Central memory CD8-positive, alpha-beta T cell (primary cell): Measurements from ENCODE around the gene RHBG.
A peak's percentile ranks its signal among the peaks of the same experiment; 100 is the strongest.
"Not testable (repeated sequence)": the region's sequence is repeated elsewhere in the genome, so short reads cannot be mapped to it uniquely, and the experiment has no call there.

Experiments used
- ATAC-seq: fragments of 150-1000 bp; cut with Tn5 transposase; replicated peaks from 2 replicates; pipeline ENCODE4 v1.10.0; 2022; ENCODE audit warnings: mild to moderate bottlenecking, moderate FRiP score, moderate number of reproducible peaks; ENCODE audit not compliant: poor library complexity, severe bottlenecking; ENCODE audit errors: extremely low read depth
- DNase-seq, 2 donors: peaks; one replicate each; pipeline ENCODE4 v3.0.0; 2021; ENCODE audit warnings: low spot score in 2 of 2
- H3K27ac Mint-ChIP-seq: one replicate; pipeline ENCODE4 v1.8.0; 2022; ENCODE audit warnings: low read depth, mild to moderate bottlenecking, moderate library complexity, mixed read lengths
- H3K27me3 Mint-ChIP-seq: one replicate; pipeline ENCODE4 v1.8.0; 2022; ENCODE audit warnings: mixed read lengths
- H3K36me3 Mint-ChIP-seq: one replicate; pipeline ENCODE4 v1.8.0; 2022; ENCODE audit warnings: mild to moderate bottlenecking, moderate library complexity, mixed read lengths; ENCODE audit not compliant: insufficient read depth
- H3K4me1 Mint-ChIP-seq: one replicate; pipeline ENCODE4 v1.8.0; 2022; ENCODE audit warnings: mixed read lengths
- H3K4me3 Mint-ChIP-seq: one replicate; pipeline ENCODE4 v1.8.0; 2022; ENCODE audit warnings: mild to moderate bottlenecking, moderate library complexity, mixed read lengths
- H3K9me3 Mint-ChIP-seq: one replicate; pipeline ENCODE4 v1.8.0; 2022; ENCODE audit warnings: mixed read lengths

RHBG gene

GRCh38 chr1:156346636-156347035, 22.4 kb upstream of the RHBG start:
- Mint-ChIP-seq H3K27ac (no peak overlapping the region), H3K9me3 (no peaks in the 10 kb centered on the region), H3K4me3 (no peak overlapping the region), H3K36me3 (no peaks in the 10 kb centered on the region), H3K27me3 (peaks cover 29% of the 10 kb centered on the region), H3K4me1 (no peaks in the 10 kb centered on the region)
- ATAC-seq (no peak), DNase-seq (no peak)

- Mint-ChIP-seq H3K9me3 (no peaks in the 10 kb centered on the region), H3K4me1 (no peaks in the 10 kb centered on the region), H3K27ac (no peak overlapping the region), H3K27me3 (peaks cover 29% of the 10 kb centered on the region), H3K36me3 (no peaks in the 10 kb centered on the region), H3K4me3 (no peak overlapping the region)
- no peak for DNase-seq
- no peak for ATAC-seq
These were observed 21.7 kb upstream of the RHBG start for GRCh38 chr1:156347331-156347730.

- not testable (repeated sequence) for DNase-seq, H3K36me3 Mint-ChIP-seq, H3K9me3 Mint-ChIP-seq, H3K4me1 Mint-ChIP-seq, H3K27ac Mint-ChIP-seq, H3K4me3 Mint-ChIP-seq, ATAC-seq
- H3K27me3 Mint-ChIP-seq: peaks cover 35% of the 10 kb centered on the region
These were observed 16.5 kb upstream of the RHBG start for GRCh38 chr1:156352481-156352880.

- H3K9me3 Mint-ChIP-seq: no peaks in the 10 kb centered on the region
- H3K27ac Mint-ChIP-seq: no peak overlapping the region
- H3K27me3 Mint-ChIP-seq: peaks cover 49% of the 10 kb centered on the region
- H3K36me3 Mint-ChIP-seq: peaks cover 1% of the 10 kb centered on the region
- no peak overlapping the region for H3K4me3 Mint-ChIP-seq
- DNase-seq: no peak
- no peak for ATAC-seq
- H3K4me1 Mint-ChIP-seq: peaks cover 9% of the 10 kb centered on the region
These were observed 12.6 kb upstream of the RHBG start for GRCh38 chr1:156356262-156356874.

GRCh38 chr1:156356875-156357534, 12.0 kb upstream of the RHBG start:
- DNase-seq (peak; percentile 37 to 46), ATAC-seq (peak; percentile 92)
- Mint-ChIP-seq H3K27ac (peak overlapping the region; percentile 87), H3K36me3 (peaks cover 1% of the 10 kb centered on the region), H3K4me3 (no peak overlapping the region), H3K4me1 (peaks cover 9% of the 10 kb centered on the region), H3K9me3 (no peaks in the 10 kb centered on the region), H3K27me3 (peaks cover 49% of the 10 kb centered on the region)

GRCh38 chr1:156357977-156358376, 11.0 kb upstream of the RHBG start:
- peaks cover 49% of the 10 kb centered on the region for H3K27me3 Mint-ChIP-seq
- H3K27ac Mint-ChIP-seq: no peak overlapping the region
- peaks cover 1% of the 10 kb centered on the region for H3K36me3 Mint-ChIP-seq
- H3K9me3 Mint-ChIP-seq: no peaks in the 10 kb centered on the region
- ATAC-seq: no peak
- H3K4me1 Mint-ChIP-seq: peaks cover 9% of the 10 kb centered on the region
- H3K4me3 Mint-ChIP-seq: no peak overlapping the region
- no peak for DNase-seq

GRCh38 chr1:156358641-156359040, 10.4 kb upstream of the RHBG start:
- H3K9me3 Mint-ChIP-seq: no peaks in the 10 kb centered on the region
- peaks cover 9% of the 10 kb centered on the region for H3K4me1 Mint-ChIP-seq
- no peak for ATAC-seq
- peaks cover 49% of the 10 kb centered on the region for H3K27me3 Mint-ChIP-seq
- peaks cover 1% of the 10 kb centered on the region for H3K36me3 Mint-ChIP-seq
- H3K4me3 Mint-ChIP-seq: no peak overlapping the region
- no peak overlapping the region for H3K27ac Mint-ChIP-seq
- DNase-seq: no peak

- Mint-ChIP-seq H3K36me3 (peaks cover 1% of the 10 kb centered on the region), H3K27me3 (peaks cover 55% of the 10 kb centered on the region), H3K27ac (no peak overlapping the region), H3K4me1 (peaks cover 9% of the 10 kb centered on the region), H3K9me3 (no peaks in the 10 kb centered on the region), H3K4me3 (no peak overlapping the region)
- ATAC-seq (no peak), DNase-seq (no peak)
These were observed 9.8 kb upstream of the RHBG start for GRCh38 chr1:156359249-156359648.

GRCh38 chr1:156359973-156360372, 9.0 kb upstream of the RHBG start:
- ATAC-seq (no peak), DNase-seq (no peak)
- Mint-ChIP-seq H3K4me1 (peaks cover 9% of the 10 kb centered on the region), H3K27ac (no peak overlapping the region), H3K36me3 (peaks cover 1% of the 10 kb centered on the region), H3K9me3 (no peaks in the 10 kb centered on the region), H3K4me3 (no peak overlapping the region), H3K27me3 (peaks cover 55% of the 10 kb centered on the region)

GRCh38 chr1:156360534-156360933, 8.5 kb upstream of the RHBG start:
- peaks cover 55% of the 10 kb centered on the region for H3K27me3 Mint-ChIP-seq
- no peak for ATAC-seq
- no peak for DNase-seq
- H3K27ac Mint-ChIP-seq: no peak overlapping the region
- H3K9me3 Mint-ChIP-seq: no peaks in the 10 kb centered on the region
- no peak overlapping the region for H3K4me3 Mint-ChIP-seq
- H3K4me1 Mint-ChIP-seq: peaks cover 9% of the 10 kb centered on the region
- peaks cover 1% of the 10 kb centered on the region for H3K36me3 Mint-ChIP-seq

- Mint-ChIP-seq H3K27ac (no peak overlapping the region), H3K27me3 (peaks cover 60% of the 10 kb centered on the region), H3K4me1 (peaks cover 5% of the 10 kb centered on the region), H3K4me3 (no peak overlapping the region), H3K36me3 (no peaks in the 10 kb centered on the region), H3K9me3 (no peaks in the 10 kb centered on the region)
- DNase-seq: no peak
- no peak for ATAC-seq
These were observed 3.3 kb upstream of the RHBG start for GRCh38 chr1:156365754-156366153.

- Mint-ChIP-seq H3K27me3 (peaks cover 61% of the 10 kb centered on the region), H3K9me3 (no peaks in the 10 kb centered on the region), H3K27ac (no peak overlapping the region), H3K4me3 (no peak overlapping the region), H3K36me3 (no peaks in the 10 kb centered on the region), H3K4me1 (peaks cover 5% of the 10 kb centered on the region)
- DNase-seq: no peak
- no peak for ATAC-seq
These were observed 2.4 kb upstream of the RHBG start for GRCh38 chr1:156366378-156367166.
